ENCODE measurements around the gene NHSL2.

The NHSL2 gene

GRCh38 chrX:72020788-72021187 lies 110.1 kb downstream of the NHSL2 start:
- Histone ChIP-seq H3K18ac (ENCODE audit: low read length) (no peak overlapping the region), H4K91ac (ENCODE audit: low read depth, low read length, poor library complexity) (no peak overlapping the region), H2BK120ac (ENCODE audit: low read depth, low read length) (no peak overlapping the region), H3K27ac (replicated peaks; ENCODE audit: low read length) (no peak overlapping the region), H4K8ac (ENCODE audit: low read depth, low read length) (no peak overlapping the region), H3K36me3 (replicated peaks in 1 of 2; ENCODE audit: control insufficient read depth in 2 of 2, insufficient read depth in 2 of 2, low read length in 2 of 2) (peaks cover 2 to 55% of the 10 kb centered on the region in 2 donors), H3K9ac (ENCODE audit: low read depth, low read length, poor library complexity) (no peak overlapping the region), H3K4me3 (ENCODE audit: low read length in 2 of 2) (no peak overlapping the region), H3K23ac (ENCODE audit: low read depth, low read length, poor library complexity) (no peak overlapping the region), H2AFZ (ENCODE audit: low read length) (no peak overlapping the region), H2BK15ac (ENCODE audit: low read length) (no peak overlapping the region), H2BK12ac (ENCODE audit: low read length) (no peak overlapping the region), H2BK5ac (ENCODE audit: low read length) (no peak overlapping the region), H3K4me1 (ENCODE audit: control insufficient read depth in 2 of 2, insufficient read depth in 1 of 2, low read depth in 1 of 2, low read length in 2 of 2) (peaks cover 0 to 4% of the 10 kb centered on the region in 2 donors), H3K79me1 (ENCODE audit: low read depth, low read length) (no peaks in the 10 kb centered on the region), H3K4me2 (ENCODE audit: insufficient read depth, low read length, poor library complexity, severe bottlenecking) (no peak overlapping the region), H3K27me3 (ENCODE audit: control insufficient read depth in 3 of 3, insufficient read depth in 3 of 3, low read depth in 1 of 3, low read length in 3 of 3) (no peaks in the 10 kb centered on the region), H3K9me3 (replicated peaks in 1 of 2; ENCODE audit: control insufficient read depth in 2 of 2, insufficient read depth in 1 of 2, low read depth in 1 of 2, low read length in 2 of 2) (no peaks in the 10 kb centered on the region), H3K14ac (ENCODE audit: low read length) (no peak overlapping the region), H3K4ac (ENCODE audit: low read length) (no peak overlapping the region), H2AK5ac (ENCODE audit: low read depth, low read length) (no peak overlapping the region)
- WGBS, 2 donors (ENCODE audit: extremely low coverage in 2 of 2, insufficient read length in 2 of 2, insufficient replicate concordance in 1 of 2), result no CpG with 5 or more reads among the region's 3 CpGs
- DNase-seq (ENCODE audit: low spot score), result no peak

- no peak overlapping the region for H3K4me2 ChIP-seq (ENCODE audit: insufficient read depth, low read length, poor library complexity, severe bottlenecking)
- WGBS, 2 donors (ENCODE audit: extremely low coverage in 2 of 2, insufficient read length in 2 of 2, insufficient replicate concordance in 1 of 2), result no CpG with 5 or more reads among the region's 2 CpGs
- DNase-seq (ENCODE audit: low spot score), result no peak
Observed at GRCh38 chrX:72021975-72022374, 111.3 kb downstream of the NHSL2 start.

GRCh38 chrX:72023071-72023470 lies 112.4 kb downstream of the NHSL2 start:
- no peaks in the 10 kb centered on the region for H3K9me3 ChIP-seq (replicated peaks in 1 of 2; ENCODE audit: control insufficient read depth in 2 of 2, insufficient read depth in 1 of 2, low read depth in 1 of 2, low read length in 2 of 2)
- H3K4me2 ChIP-seq (ENCODE audit: insufficient read depth, low read length, poor library complexity, severe bottlenecking), result no peak overlapping the region
- no peak for DNase-seq (ENCODE audit: low spot score)
- peaks cover 2 to 67% of the 10 kb centered on the region in 2 donors for H3K36me3 ChIP-seq (replicated peaks in 1 of 2; ENCODE audit: control insufficient read depth in 2 of 2, insufficient read depth in 2 of 2, low read length in 2 of 2)
- no peak overlapping the region for H3K4ac ChIP-seq (ENCODE audit: low read length)
- no peak overlapping the region for H3K9ac ChIP-seq (ENCODE audit: low read depth, low read length, poor library complexity)
- no peak overlapping the region for H2BK15ac ChIP-seq (ENCODE audit: low read length)
- no peak overlapping the region for H3K27ac ChIP-seq (replicated peaks; ENCODE audit: low read length)
- H3K23ac ChIP-seq (ENCODE audit: low read depth, low read length, poor library complexity), result no peak overlapping the region
- H3K79me1 ChIP-seq (ENCODE audit: low read depth, low read length), result no peaks in the 10 kb centered on the region
- H3K4me3 ChIP-seq (ENCODE audit: low read length in 2 of 2), result no peak overlapping the region
- no peak overlapping the region for H3K14ac ChIP-seq (ENCODE audit: low read length)
- no CpG with 5 or more reads among the region's 2 CpGs for WGBS, 2 donors (ENCODE audit: extremely low coverage in 2 of 2, insufficient read length in 2 of 2, insufficient replicate concordance in 1 of 2)
- no peak overlapping the region for H2AFZ ChIP-seq (ENCODE audit: low read length)
- no peak overlapping the region for H3K18ac ChIP-seq (ENCODE audit: low read length)
- no peak overlapping the region for H2BK12ac ChIP-seq (ENCODE audit: low read length)
- no peak overlapping the region for H2BK120ac ChIP-seq (ENCODE audit: low read depth, low read length)
- peaks cover 0 to 4% of the 10 kb centered on the region in 2 donors for H3K4me1 ChIP-seq (ENCODE audit: control insufficient read depth in 2 of 2, insufficient read depth in 1 of 2, low read depth in 1 of 2, low read length in 2 of 2)
- no peak overlapping the region for H4K91ac ChIP-seq (ENCODE audit: low read depth, low read length, poor library complexity)
- no peak overlapping the region for H4K8ac ChIP-seq (ENCODE audit: low read depth, low read length)
- H2BK5ac ChIP-seq (ENCODE audit: low read length), result no peak overlapping the region
- no peaks in the 10 kb centered on the region for H3K27me3 ChIP-seq (ENCODE audit: control insufficient read depth in 3 of 3, insufficient read depth in 3 of 3, low read depth in 1 of 3, low read length in 3 of 3)
- no peak overlapping the region for H2AK5ac ChIP-seq (ENCODE audit: low read depth, low read length)

More at GRCh38 chrX:72021975-72022374, 111.3 kb downstream of the NHSL2 start:
- no peak overlapping the region for H4K8ac ChIP-seq (ENCODE audit: low read depth, low read length)
- H2BK5ac ChIP-seq (ENCODE audit: low read length), result no peak overlapping the region
- no peak overlapping the region for H2BK12ac ChIP-seq (ENCODE audit: low read length)
- H2AK5ac ChIP-seq (ENCODE audit: low read depth, low read length), result no peak overlapping the region
- no peaks in the 10 kb centered on the region for H3K9me3 ChIP-seq (replicated peaks in 1 of 2; ENCODE audit: control insufficient read depth in 2 of 2, insufficient read depth in 1 of 2, low read depth in 1 of 2, low read length in 2 of 2)
- no peak overlapping the region for H2BK120ac ChIP-seq (ENCODE audit: low read depth, low read length)
- H3K14ac ChIP-seq (ENCODE audit: low read length), result no peak overlapping the region
- no peaks in the 10 kb centered on the region for H3K79me1 ChIP-seq (ENCODE audit: low read depth, low read length)
- H4K91ac ChIP-seq (ENCODE audit: low read depth, low read length, poor library complexity), result no peak overlapping the region
- no peak overlapping the region for H3K4ac ChIP-seq (ENCODE audit: low read length)
- H3K4me1 ChIP-seq (ENCODE audit: control insufficient read depth in 2 of 2, insufficient read depth in 1 of 2, low read depth in 1 of 2, low read length in 2 of 2), result peaks cover 0 to 4% of the 10 kb centered on the region in 2 donors
- no peak overlapping the region for H2BK15ac ChIP-seq (ENCODE audit: low read length)
- H3K9ac ChIP-seq (ENCODE audit: low read depth, low read length, poor library complexity), result no peak overlapping the region
- no peak overlapping the region for H3K27ac ChIP-seq (replicated peaks; ENCODE audit: low read length)
- H3K36me3 ChIP-seq (replicated peaks in 1 of 2; ENCODE audit: control insufficient read depth in 2 of 2, insufficient read depth in 2 of 2, low read length in 2 of 2), result peaks cover 2 to 66% of the 10 kb centered on the region in 2 donors
- H3K18ac ChIP-seq (ENCODE audit: low read length), result no peak overlapping the region
- H3K27me3 ChIP-seq (ENCODE audit: control insufficient read depth in 3 of 3, insufficient read depth in 3 of 3, low read depth in 1 of 3, low read length in 3 of 3), result no peaks in the 10 kb centered on the region
- H2AFZ ChIP-seq (ENCODE audit: low read length), result no peak overlapping the region
- H3K4me3 ChIP-seq (ENCODE audit: low read length in 2 of 2), result no peak overlapping the region
- no peak overlapping the region for H3K23ac ChIP-seq (ENCODE audit: low read depth, low read length, poor library complexity)

- Histone ChIP-seq H3K4me2 (ENCODE audit: insufficient read depth, low read length, poor library complexity, severe bottlenecking) (no peak overlapping the region), H3K4me1 (ENCODE audit: control insufficient read depth in 2 of 2, insufficient read depth in 1 of 2, low read depth in 1 of 2, low read length in 2 of 2) (peaks cover 8 to 10% of the 10 kb centered on the region in 2 donors), H3K4me3 (ENCODE audit: low read length in 2 of 2) (no peak overlapping the region), H3K23ac (ENCODE audit: low read depth, low read length, poor library complexity) (no peak overlapping the region), H2AK5ac (ENCODE audit: low read depth, low read length) (no peak overlapping the region), H3K9me3 (replicated peaks in 1 of 2; ENCODE audit: control insufficient read depth in 2 of 2, insufficient read depth in 1 of 2, low read depth in 1 of 2, low read length in 2 of 2) (no peaks in the 10 kb centered on the region), H4K91ac (ENCODE audit: low read depth, low read length, poor library complexity) (no peak overlapping the region), H3K27me3 (ENCODE audit: control insufficient read depth in 3 of 3, insufficient read depth in 3 of 3, low read depth in 1 of 3, low read length in 3 of 3) (no peaks in the 10 kb centered on the region), H3K79me1 (ENCODE audit: low read depth, low read length) (no peaks in the 10 kb centered on the region), H2AFZ (ENCODE audit: low read length) (no peak overlapping the region), H3K27ac (replicated peaks; ENCODE audit: low read length) (no peak overlapping the region), H3K9ac (ENCODE audit: low read depth, low read length, poor library complexity) (no peak overlapping the region), H3K36me3 (replicated peaks in 1 of 2; ENCODE audit: control insufficient read depth in 2 of 2, insufficient read depth in 2 of 2, low read length in 2 of 2) (peaks cover 2 to 60% of the 10 kb centered on the region in 2 donors), H2BK15ac (ENCODE audit: low read length) (no peak overlapping the region), H4K8ac (ENCODE audit: low read depth, low read length) (no peak overlapping the region), H3K18ac (ENCODE audit: low read length) (no peak overlapping the region), H3K4ac (ENCODE audit: low read length) (no peak overlapping the region), H2BK5ac (ENCODE audit: low read length) (no peak overlapping the region), H3K14ac (ENCODE audit: low read length) (no peak overlapping the region), H2BK120ac (ENCODE audit: low read depth, low read length) (no peak overlapping the region), H2BK12ac (ENCODE audit: low read length) (no peak overlapping the region)
- DNase-seq (ENCODE audit: low spot score), result no peak
- no CpG with 5 or more reads among the region's 6 CpGs for WGBS, 2 donors (ENCODE audit: extremely low coverage in 2 of 2, insufficient read length in 2 of 2, insufficient replicate concordance in 1 of 2)
Observed at GRCh38 chrX:72025236-72025770, 114.7 kb downstream of the NHSL2 start.
